Astrocyte of the cerebellum (primary cell): ENCODE results near the gene ARHGAP26.

Experiments used
- DNase-seq: peaks from one replicate; pipeline ENCODE4 v3.0.0-alpha.2; 2011; ENCODE audit warnings: low read depth
- H3K4me3 ChIP-seq: 2 replicates; pipeline ENCODE4 v1.5.1; 2011; ENCODE audit warnings: mild to moderate bottlenecking, low read depth, low read length, moderate library complexity
- in situ Hi-C: cut with HindIII; loops from 2 replicates; pipeline ENCODE4 v1.10.0; 2017; ENCODE audit warnings: low sequenced_read_pairs
- TF ChIP-seq, protein P1 (sequence below): IDR thresholded peaks from 2 replicates; pipeline ENCODE4 v1.5.1; 2012; ENCODE audit warnings: low read length, low read depth, moderate library complexity, mild to moderate bottlenecking; ENCODE audit errors: missing control alignments

ARHGAP26 gene

DNA sequence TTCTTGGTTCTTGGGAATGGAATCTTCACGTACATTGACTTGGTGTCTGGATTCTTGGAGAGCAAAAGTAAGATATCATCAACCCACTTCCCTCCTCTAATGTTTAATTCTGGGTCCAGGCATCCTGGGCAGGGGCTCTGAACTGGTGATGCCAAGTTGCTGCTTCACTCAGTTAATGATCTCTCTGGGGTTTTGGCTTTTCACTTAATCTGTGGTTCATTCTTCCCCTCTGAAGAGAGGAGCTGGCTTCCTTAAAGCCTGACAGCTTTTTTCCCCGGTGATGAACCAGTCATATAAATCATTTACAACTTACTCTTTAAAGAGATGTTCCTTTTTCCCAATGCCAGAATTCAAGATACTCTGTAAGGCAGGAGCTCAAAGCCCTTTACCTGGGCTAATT, 65.9 kb downstream of the ARHGAP26 start:
- H3K4me3 ChIP-seq = no peak overlapping the region
- DNase-seq = no peak
- TF ChIP-seq, protein P1, sequence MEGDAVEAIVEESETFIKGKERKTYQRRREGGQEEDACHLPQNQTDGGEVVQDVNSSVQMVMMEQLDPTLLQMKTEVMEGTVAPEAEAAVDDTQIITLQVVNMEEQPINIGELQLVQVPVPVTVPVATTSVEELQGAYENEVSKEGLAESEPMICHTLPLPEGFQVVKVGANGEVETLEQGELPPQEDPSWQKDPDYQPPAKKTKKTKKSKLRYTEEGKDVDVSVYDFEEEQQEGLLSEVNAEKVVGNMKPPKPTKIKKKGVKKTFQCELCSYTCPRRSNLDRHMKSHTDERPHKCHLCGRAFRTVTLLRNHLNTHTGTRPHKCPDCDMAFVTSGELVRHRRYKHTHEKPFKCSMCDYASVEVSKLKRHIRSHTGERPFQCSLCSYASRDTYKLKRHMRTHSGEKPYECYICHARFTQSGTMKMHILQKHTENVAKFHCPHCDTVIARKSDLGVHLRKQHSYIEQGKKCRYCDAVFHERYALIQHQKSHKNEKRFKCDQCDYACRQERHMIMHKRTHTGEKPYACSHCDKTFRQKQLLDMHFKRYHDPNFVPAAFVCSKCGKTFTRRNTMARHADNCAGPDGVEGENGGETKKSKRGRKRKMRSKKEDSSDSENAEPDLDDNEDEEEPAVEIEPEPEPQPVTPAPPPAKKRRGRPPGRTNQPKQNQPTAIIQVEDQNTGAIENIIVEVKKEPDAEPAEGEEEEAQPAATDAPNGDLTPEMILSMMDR = no peak
- in situ Hi-C loops = no loop called here

GRCh38 chr5:142837081-142837725, 67.0 kb downstream of the ARHGAP26 start:
- in situ Hi-C loops = no loop called here
- H3K4me3 ChIP-seq = no peak overlapping the region
- TF ChIP-seq, protein P1 = no peak
- DNase-seq = no peak

GRCh38 chr5:142838845-142839244, 68.7 kb downstream of the ARHGAP26 start:
- TF ChIP-seq, protein P1 = no peak
- in situ Hi-C loops = no loop called here
- no peak overlapping the region for H3K4me3 ChIP-seq

DNA sequence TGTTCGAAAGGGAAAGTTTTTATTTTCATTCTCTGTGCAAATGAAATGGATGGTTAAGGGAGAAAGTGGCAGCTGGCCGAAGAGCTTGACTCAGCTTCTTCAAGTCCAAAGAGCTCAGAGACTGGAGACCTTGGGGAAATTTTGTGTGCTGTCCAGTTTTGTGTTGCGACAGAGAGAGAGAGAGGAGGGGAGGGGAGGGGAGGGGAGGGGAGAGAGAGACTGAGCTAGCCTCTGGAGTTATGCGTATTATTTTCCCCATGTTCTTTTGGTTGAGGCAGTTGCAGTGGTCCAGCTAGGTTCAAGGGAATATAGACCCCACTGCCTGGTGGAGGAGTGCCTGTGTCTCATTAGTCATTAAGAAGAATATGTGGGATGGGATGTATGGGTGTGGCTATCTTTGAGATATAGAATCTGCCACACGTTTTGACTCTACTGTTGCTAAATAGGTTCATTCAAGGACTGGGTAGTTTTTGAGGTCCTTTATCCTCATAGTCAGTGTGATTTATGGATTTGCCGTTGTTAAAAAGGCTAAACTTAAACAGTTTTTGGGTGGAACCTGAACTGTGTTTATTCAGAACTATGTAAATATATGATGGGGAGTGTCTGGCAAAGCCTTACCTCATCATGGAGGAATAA, 69.7 kb downstream of the ARHGAP26 start:
- no peak for DNase-seq
- in situ Hi-C loops = no loop called here
- no peak overlapping the region for H3K4me3 ChIP-seq
- TF ChIP-seq, protein P1 = no peak

More at GRCh38 chr5:142838845-142839244, 68.7 kb downstream of the ARHGAP26 start:
- DNase-seq = no peak

DNA sequence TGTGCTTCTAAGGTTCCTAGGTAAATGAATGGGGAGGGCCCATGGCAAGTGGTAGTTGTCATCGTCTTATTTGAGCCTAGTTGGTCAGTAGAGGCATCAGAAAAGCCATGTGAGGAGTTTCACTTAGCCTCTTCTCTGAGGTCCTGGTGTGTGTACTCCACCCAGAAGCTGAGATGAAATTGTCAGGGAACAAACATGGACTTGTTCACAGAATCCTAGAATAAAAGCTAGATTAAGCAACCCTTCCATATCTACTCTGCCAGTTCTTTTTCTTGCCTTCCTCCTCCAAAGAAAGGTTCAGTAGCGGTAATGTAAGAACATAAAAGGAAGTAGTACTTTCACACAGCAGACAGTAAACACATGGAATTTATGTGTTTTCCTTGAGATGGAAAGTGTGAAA, 70.4 kb downstream of the ARHGAP26 start:
- TF ChIP-seq, protein P1 = no peak
- H3K4me3 ChIP-seq = no peak overlapping the region
- no peak for DNase-seq
- in situ Hi-C loops = no loop called here

DNA sequence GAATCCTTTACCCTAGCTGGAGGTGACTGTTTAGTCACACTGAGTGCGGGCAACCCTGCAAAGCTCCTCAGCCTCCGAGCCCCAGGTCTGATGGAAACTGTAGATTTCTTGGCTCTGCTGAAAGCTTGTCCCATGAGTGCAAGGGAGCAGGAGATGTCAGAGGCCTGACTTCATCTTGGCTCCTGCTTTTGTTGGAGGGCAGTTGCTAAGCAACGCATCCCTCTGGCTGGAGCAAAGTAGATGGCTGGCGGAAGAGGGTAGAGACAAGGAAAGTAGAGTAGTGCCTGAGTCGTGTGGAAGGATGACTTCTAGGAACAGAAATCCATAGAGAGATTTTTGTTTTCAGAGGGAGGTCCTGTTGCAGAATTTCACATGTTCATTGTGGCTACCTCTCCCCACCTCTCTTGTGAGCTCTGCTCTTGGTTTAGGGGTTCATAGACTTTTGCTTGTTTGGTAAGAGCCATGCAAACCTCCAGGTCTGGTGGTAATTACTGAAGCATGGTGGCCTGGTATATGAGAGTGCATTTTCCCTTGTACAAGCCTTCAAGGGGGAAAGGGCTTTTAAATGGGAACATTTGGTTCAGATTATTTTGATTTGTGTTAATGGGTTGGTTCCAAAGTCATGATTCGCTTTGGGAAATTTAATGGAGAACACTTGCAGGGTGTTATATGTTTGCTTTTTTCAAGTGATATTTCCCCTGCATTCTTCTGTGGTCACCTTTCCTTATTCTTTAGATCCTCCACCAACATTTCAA, 71.5 kb downstream of the ARHGAP26 start:
- no peak for DNase-seq
- in situ Hi-C loops = no loop called here
- no peak overlapping the region for H3K4me3 ChIP-seq
- TF ChIP-seq, protein P1 = no peak
